ENCODE measurements around the gene CLCN4. TPM values are rescaled to one million over a fixed set of nuclear protein-coding genes. Genes with fewer than 3 reads are reported as not detected.

Gene CLCN4
- total RNA-seq, 2 donors from 2014 or later = 0.50 to 15.3 TPM

DNA sequence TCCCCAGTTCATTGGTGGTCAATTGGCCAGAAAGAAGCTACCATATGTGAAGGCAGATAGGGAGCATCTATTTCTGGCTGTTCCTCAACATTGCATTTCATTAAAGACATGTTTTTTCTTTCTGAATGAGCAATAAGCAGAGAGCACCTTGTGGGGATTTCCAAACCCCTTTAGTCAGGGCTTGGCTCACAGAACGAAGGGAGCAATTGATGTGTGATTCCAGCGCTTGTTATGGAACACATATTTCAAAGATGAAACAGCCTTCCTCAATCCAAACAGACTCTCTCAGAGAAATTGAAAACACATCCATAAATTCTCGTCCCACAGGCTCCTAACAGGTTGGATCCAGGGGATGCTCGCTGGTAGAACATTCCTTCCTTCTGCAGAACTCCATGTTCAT is 84.1 kb downstream of the CLCN4 start:
- no peak overlapping the region for H3K27ac ChIP-seq
- H3K27me3 ChIP-seq (replicated peaks; ENCODE audit: insufficient read depth) = no peaks in the 10 kb centered on the region
- H3K36me3 ChIP-seq = no peaks in the 10 kb centered on the region
- TF ChIP-seq, protein P1, sequence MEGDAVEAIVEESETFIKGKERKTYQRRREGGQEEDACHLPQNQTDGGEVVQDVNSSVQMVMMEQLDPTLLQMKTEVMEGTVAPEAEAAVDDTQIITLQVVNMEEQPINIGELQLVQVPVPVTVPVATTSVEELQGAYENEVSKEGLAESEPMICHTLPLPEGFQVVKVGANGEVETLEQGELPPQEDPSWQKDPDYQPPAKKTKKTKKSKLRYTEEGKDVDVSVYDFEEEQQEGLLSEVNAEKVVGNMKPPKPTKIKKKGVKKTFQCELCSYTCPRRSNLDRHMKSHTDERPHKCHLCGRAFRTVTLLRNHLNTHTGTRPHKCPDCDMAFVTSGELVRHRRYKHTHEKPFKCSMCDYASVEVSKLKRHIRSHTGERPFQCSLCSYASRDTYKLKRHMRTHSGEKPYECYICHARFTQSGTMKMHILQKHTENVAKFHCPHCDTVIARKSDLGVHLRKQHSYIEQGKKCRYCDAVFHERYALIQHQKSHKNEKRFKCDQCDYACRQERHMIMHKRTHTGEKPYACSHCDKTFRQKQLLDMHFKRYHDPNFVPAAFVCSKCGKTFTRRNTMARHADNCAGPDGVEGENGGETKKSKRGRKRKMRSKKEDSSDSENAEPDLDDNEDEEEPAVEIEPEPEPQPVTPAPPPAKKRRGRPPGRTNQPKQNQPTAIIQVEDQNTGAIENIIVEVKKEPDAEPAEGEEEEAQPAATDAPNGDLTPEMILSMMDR (IDR thresholded peaks at IDR 0.05) = no peak
- no peak for TF ChIP-seq POLR2AphosphoS5 (IDR thresholded peaks at IDR 0.05)
- no peak for TF ChIP-seq POLR2A (IDR thresholded peaks at IDR 0.05)
- 56% methylated on average over 4 of the region's 4 CpGs for WGBS
- no peak overlapping the region for H3K4me3 ChIP-seq
- H3K4me1 ChIP-seq (replicated peaks) = no peaks in the 10 kb centered on the region
- H3K9me3 ChIP-seq = no peaks in the 10 kb centered on the region
- DNase-seq (ENCODE audit: low spot score) = no peak
- intact Hi-C loops (cut with DNase I) = no loop called here

DNA sequence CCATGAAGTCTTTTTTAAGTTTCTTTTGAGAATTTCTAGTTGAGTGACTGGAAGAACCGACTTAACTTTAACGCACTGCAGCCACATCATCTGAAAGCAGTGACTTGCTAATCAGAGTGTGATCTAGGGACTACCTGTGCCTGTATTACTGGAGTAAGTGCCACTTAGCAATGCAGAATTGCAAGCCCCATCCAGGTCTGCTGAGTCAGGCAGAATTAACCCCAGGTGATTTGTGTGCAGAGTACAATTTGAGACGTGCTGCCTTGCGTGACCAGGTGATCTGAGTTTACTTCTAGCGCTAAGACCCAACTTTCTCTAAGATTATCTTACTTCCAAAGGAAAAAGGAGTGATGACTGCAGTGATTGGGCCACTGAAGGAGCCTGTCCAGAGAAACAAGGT is 85.3 kb downstream of the CLCN4 start:
- intact Hi-C loops (cut with DNase I) = no loop called here
- H3K9me3 ChIP-seq = no peaks in the 10 kb centered on the region
- H3K4me1 ChIP-seq (replicated peaks) = no peaks in the 10 kb centered on the region
- no peak for DNase-seq (ENCODE audit: low spot score)
- TF ChIP-seq, protein P1 (IDR thresholded peaks at IDR 0.05) = no peak
- no peak for TF ChIP-seq POLR2AphosphoS5 (IDR thresholded peaks at IDR 0.05)
- TF ChIP-seq POLR2A (IDR thresholded peaks at IDR 0.05) = no peak
- no peaks in the 10 kb centered on the region for H3K27me3 ChIP-seq (replicated peaks; ENCODE audit: insufficient read depth)
- H3K27ac ChIP-seq = no peak overlapping the region
- no peak overlapping the region for H3K4me3 ChIP-seq
- 80% methylated on average over 5 of the region's 5 CpGs for WGBS
- H3K36me3 ChIP-seq = no peaks in the 10 kb centered on the region

DNA sequence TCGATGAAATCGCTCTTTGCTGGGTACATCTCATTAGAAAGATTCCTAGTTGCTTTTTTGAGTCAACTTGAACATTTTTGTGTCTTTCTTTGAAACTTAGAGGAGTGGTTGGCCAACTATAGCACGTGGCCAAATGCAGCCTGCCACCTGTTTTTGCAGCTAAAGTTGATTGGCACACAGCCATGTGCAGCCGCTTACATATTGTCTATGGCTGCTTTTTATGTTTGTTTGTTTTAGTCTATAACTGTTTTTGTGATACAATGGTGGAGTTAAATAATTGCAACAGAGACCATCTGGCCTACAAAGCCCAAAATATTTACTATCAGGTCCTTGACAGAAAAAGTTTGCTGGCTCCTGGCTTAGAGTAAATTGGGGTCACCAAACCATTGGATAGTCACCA is 86.3 kb downstream of the CLCN4 start:
- intact Hi-C loops (cut with DNase I) = no loop called here
- no peaks in the 10 kb centered on the region for H3K27me3 ChIP-seq (replicated peaks; ENCODE audit: insufficient read depth)

DNA sequence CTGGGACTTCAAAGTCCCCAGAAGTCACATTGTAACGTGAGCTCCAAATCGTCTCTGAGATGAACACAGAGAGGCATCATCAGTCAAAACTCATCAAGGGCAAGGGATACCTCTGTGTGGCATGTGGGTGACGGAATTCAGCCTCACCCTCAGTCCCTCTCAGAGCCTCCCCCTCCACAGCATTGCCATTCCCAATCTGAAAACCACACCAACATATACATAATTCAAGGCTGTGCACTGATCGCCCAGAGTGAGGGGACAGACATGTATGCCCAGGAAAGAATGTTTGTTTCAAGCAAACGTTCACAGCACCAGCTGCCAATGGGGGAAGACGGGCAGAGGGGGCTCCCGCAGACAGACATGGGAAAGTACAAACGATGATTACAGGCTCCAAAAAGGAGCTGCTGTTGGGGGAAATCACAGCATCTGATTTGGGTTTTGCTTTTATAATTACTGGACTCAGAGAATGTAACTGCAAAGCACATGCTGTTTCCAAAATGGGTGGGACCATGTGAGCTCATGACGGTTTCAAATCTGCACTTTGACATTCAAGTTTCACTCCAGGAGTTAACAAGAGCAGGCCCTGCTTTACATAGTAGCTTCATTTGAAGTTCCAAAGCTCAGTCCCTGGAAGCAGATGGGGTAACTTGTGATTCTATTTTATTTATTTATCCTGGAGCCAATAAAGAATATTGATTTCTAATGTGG is 88.3 kb downstream of the CLCN4 start:
- H3K27ac ChIP-seq = no peak overlapping the region
- H3K27me3 ChIP-seq (replicated peaks; ENCODE audit: insufficient read depth) = no peaks in the 10 kb centered on the region
- TF ChIP-seq, protein P1 (IDR thresholded peaks at IDR 0.05) = no peak
- TF ChIP-seq POLR2A (IDR thresholded peaks at IDR 0.05) = no peak
- TF ChIP-seq POLR2AphosphoS5 (IDR thresholded peaks at IDR 0.05) = no peak
- H3K9me3 ChIP-seq = no peaks in the 10 kb centered on the region
- 42% methylated on average over 9 of the region's 9 CpGs for WGBS
- no peaks in the 10 kb centered on the region for H3K36me3 ChIP-seq
- no peak for DNase-seq (ENCODE audit: low spot score)
- no peaks in the 10 kb centered on the region for H3K4me1 ChIP-seq (replicated peaks)
- intact Hi-C loops (cut with DNase I) = no loop called here
- no peak overlapping the region for H3K4me3 ChIP-seq

More for the DNA sequence above, 86.3 kb downstream of the CLCN4 start:
- no peak for DNase-seq (ENCODE audit: low spot score)
- H3K36me3 ChIP-seq = no peaks in the 10 kb centered on the region
- no peak overlapping the region for H3K4me3 ChIP-seq
- 61% methylated on average over 4 of the region's 4 CpGs for WGBS
- no peaks in the 10 kb centered on the region for H3K9me3 ChIP-seq
- TF ChIP-seq POLR2A (IDR thresholded peaks at IDR 0.05) = no peak
- no peak for TF ChIP-seq POLR2AphosphoS5 (IDR thresholded peaks at IDR 0.05)
- H3K4me1 ChIP-seq (replicated peaks) = no peaks in the 10 kb centered on the region
- H3K27ac ChIP-seq = no peak overlapping the region

DNA sequence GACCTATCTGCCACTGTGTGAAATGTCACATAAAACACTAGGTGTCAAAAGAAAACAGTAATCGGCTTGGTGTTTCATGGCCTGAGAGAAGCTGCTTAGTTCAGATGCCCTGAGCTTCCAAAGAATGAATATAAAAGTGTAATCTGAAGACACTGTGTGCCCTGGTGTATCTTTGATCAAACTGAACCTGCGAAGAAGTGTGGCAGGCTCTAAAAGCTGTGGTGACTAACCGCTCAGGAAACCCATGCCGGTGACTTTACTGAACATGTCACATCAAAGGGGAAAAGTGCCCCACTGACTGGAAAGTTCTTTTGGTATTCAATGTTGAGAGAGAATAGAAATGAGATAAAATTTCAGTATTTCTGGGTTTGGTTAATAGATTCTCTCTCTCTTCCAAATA is 89.1 kb downstream of the CLCN4 start:
- intact Hi-C loops (cut with DNase I) = no loop called here
- WGBS = 75% methylated on average over 4 of the region's 4 CpGs
- TF ChIP-seq POLR2AphosphoS5 (IDR thresholded peaks at IDR 0.05) (no peak), POLR2A (IDR thresholded peaks at IDR 0.05) (no peak)
- TF ChIP-seq, protein P1 (IDR thresholded peaks at IDR 0.05) = no peak

More for the DNA sequence above, 89.1 kb downstream of the CLCN4 start:
- H3K27me3 ChIP-seq (replicated peaks; ENCODE audit: insufficient read depth) = no peaks in the 10 kb centered on the region
- H3K9me3 ChIP-seq = no peaks in the 10 kb centered on the region
- H3K4me3 ChIP-seq = no peak overlapping the region
- H3K27ac ChIP-seq = no peak overlapping the region
- no peaks in the 10 kb centered on the region for H3K4me1 ChIP-seq (replicated peaks)
- DNase-seq (ENCODE audit: low spot score) = no peak
- no peaks in the 10 kb centered on the region for H3K36me3 ChIP-seq
